GM19452 (cell line): Measurements from ENCODE around the gene MRPL36.
A peak's percentile ranks its signal among the peaks of the same experiment; 100 is the strongest.
"Not testable (repeated sequence)": the region's sequence is repeated elsewhere in the genome, so short reads cannot be mapped to it uniquely, and the experiment has no call there.

Experiments
- ATAC-seq: cut with Tn5 transposase; IDR thresholded peaks from one replicate; pipeline ENCODE4 v1.9.1; 2021; ENCODE audit not compliant: unreplicated experiment

The MRPL36 gene

GRCh38 chr5:1799602-1800471, at the start of gene MRPL36:
TSS of gene MRPL36 (minus strand) at chr5:1799837. CDS start at chr5:1798935, 902 bp downstream.
- peak; percentile 54 for ATAC-seq

GRCh38 chr5:1847611-1848010, 48.0 kb upstream of the MRPL36 start:
- ATAC-seq, result no peak

- no peak for ATAC-seq
Observed at GRCh38 chr5:1847056-1847455, 47.4 kb upstream of the MRPL36 start.

- no peak for ATAC-seq
Observed at GRCh38 chr5:1846583-1846982, 46.9 kb upstream of the MRPL36 start.

GRCh38 chr5:1845696-1846095, 46.1 kb upstream of the MRPL36 start:
- ATAC-seq, result no peak

- no peak for ATAC-seq
Observed at GRCh38 chr5:1844708-1845436, 45.2 kb upstream of the MRPL36 start.

- not testable (repeated sequence) for ATAC-seq
Observed at GRCh38 chr5:1843761-1844160, 44.1 kb upstream of the MRPL36 start.

GRCh38 chr5:1842004-1842819, 42.6 kb upstream of the MRPL36 start:
- ATAC-seq, result no peak

- no peak for ATAC-seq
Observed at GRCh38 chr5:1840741-1841521, 41.3 kb upstream of the MRPL36 start.

- no peak for ATAC-seq
Observed at GRCh38 chr5:1840071-1840547, 40.5 kb upstream of the MRPL36 start.

- no peak for ATAC-seq
Observed at GRCh38 chr5:1838013-1838412, 38.4 kb upstream of the MRPL36 start.

GRCh38 chr5:1836891-1837880, 37.5 kb upstream of the MRPL36 start:
- ATAC-seq, result no peak

- ATAC-seq, result no peak
Observed at GRCh38 chr5:1836176-1836890, 36.7 kb upstream of the MRPL36 start.

GRCh38 chr5:1835431-1835830, 35.8 kb upstream of the MRPL36 start:
- no peak for ATAC-seq

GRCh38 chr5:1834721-1835429, 35.2 kb upstream of the MRPL36 start:
- ATAC-seq, result no peak

- no peak for ATAC-seq
Observed at GRCh38 chr5:1834022-1834551, 34.5 kb upstream of the MRPL36 start.

GRCh38 chr5:1833264-1834021, 33.8 kb upstream of the MRPL36 start:
- ATAC-seq, result no peak
